Muscle layer of duodenum (tissue), 2 donors: ENCODE measurements around the gene HSD17B3.

Source experiments
- H3K27ac ChIP-seq: one replicate; pipeline ENCODE4 v1.7.0; 2013; ENCODE audit warnings: mild to moderate bottlenecking, low read length
- H3K27me3 ChIP-seq: one replicate; pipeline ENCODE4 v1.7.0; 2013; ENCODE audit warnings: low read depth, mild to moderate bottlenecking, control low read depth, low read length
- H3K36me3 ChIP-seq, 2 donors: one replicate each; pipeline ENCODE4 v1.7.0; 2013; ENCODE audit warnings: low read length in 2 of 2, control low read depth in 1 of 2, mild to moderate bottlenecking in 1 of 2; ENCODE audit not compliant: insufficient read depth in 2 of 2, control insufficient read depth in 1 of 2
- H3K4me1 ChIP-seq, 2 donors: one replicate each; pipeline ENCODE4 v1.7.0; 2013; ENCODE audit warnings: low read length in 2 of 2, mild to moderate bottlenecking in 2 of 2, control low read depth in 1 of 2, moderate library complexity in 1 of 2; ENCODE audit not compliant: insufficient read depth in 2 of 2, control insufficient read depth in 1 of 2
- H3K4me3 ChIP-seq, 2 donors: one replicate each; pipeline ENCODE4 v1.7.0; 2013; ENCODE audit warnings: low read length in 2 of 2, low read depth in 1 of 2, mild to moderate bottlenecking in 1 of 2
- H3K9me3 ChIP-seq, 2 donors: one replicate each; pipeline ENCODE4 v1.7.0; 2013; ENCODE audit warnings: low read length in 2 of 2, control low read depth in 1 of 2, mild to moderate bottlenecking in 1 of 2; ENCODE audit not compliant: control insufficient read depth in 1 of 2
- donor health status: healthy.

Gene HSD17B3

GRCh38 chr9:96305171-96305570, 3.2 kb upstream of the HSD17B3 start:
- Histone ChIP-seq H3K4me3 (no peak overlapping the region), H3K27ac (no peak overlapping the region), H3K4me1 (no peaks in the 10 kb centered on the region), H3K9me3 (no peaks in the 10 kb centered on the region), H3K27me3 (no peaks in the 10 kb centered on the region), H3K36me3 (no peaks in the 10 kb centered on the region)

- no peaks in the 10 kb centered on the region for H3K4me1 ChIP-seq
- H3K27ac ChIP-seq = no peak overlapping the region
- no peaks in the 10 kb centered on the region for H3K9me3 ChIP-seq
- no peaks in the 10 kb centered on the region for H3K36me3 ChIP-seq
- no peak overlapping the region for H3K4me3 ChIP-seq
- no peaks in the 10 kb centered on the region for H3K27me3 ChIP-seq
Measured at GRCh38 chr9:96304230-96304629, 2.3 kb upstream of the HSD17B3 start.

DNA sequence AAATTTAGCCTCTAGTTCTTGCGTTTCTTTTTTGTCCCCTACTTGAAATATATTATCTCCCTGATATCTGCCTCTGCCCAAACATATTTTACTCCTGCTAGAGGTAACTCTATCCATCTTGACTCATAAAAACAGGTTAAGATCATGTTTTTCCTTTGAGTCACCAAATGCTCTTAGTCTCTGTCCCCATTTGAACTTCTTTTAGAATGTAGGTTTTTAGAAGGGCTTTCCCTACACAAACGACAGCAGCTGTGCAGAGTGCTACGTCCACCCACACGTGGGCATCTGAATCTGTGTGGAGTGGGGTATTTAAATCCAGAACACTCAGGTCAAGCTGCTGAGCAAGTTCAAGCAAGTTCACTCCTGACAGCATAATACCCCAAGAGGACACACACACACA, 2.2 kb downstream of the HSD17B3 start:
- Histone ChIP-seq H3K27ac (no peak overlapping the region), H3K9me3 (no peaks in the 10 kb centered on the region), H3K27me3 (no peaks in the 10 kb centered on the region), H3K4me1 (no peaks in the 10 kb centered on the region), H3K4me3 (no peak overlapping the region), H3K36me3 (no peaks in the 10 kb centered on the region)

DNA sequence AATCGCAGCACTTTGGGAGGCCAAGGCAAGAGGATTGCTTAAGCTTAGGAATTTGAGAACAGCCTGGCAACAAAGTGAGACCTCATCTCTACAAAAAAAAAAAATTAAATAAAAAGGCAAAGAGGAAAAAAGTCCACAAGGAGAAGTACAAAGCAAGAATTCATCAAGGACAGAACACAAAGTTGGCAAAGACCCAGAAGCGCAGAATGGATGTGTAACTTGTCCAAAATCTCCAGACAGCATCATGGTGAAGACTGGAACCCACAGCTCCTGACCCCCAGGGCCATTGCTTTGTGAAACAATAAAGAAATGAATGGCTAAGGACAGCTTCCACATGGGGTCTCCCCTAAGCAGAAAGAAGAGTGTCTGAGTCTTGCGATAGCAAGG, 7.8 kb downstream of the HSD17B3 start:
- no peaks in the 10 kb centered on the region for H3K9me3 ChIP-seq
- no peaks in the 10 kb centered on the region for H3K27me3 ChIP-seq
- H3K4me1 ChIP-seq = no peaks in the 10 kb centered on the region
- H3K36me3 ChIP-seq = no peaks in the 10 kb centered on the region
- H3K27ac ChIP-seq = no peak overlapping the region
- H3K4me3 ChIP-seq = no peak overlapping the region

GRCh38 chr9:96293498-96294158, 8.3 kb downstream of the HSD17B3 start:
- H3K4me3 ChIP-seq = no peak overlapping the region
- H3K27ac ChIP-seq = no peak overlapping the region
- no peaks in the 10 kb centered on the region for H3K27me3 ChIP-seq
- no peaks in the 10 kb centered on the region for H3K4me1 ChIP-seq
- H3K36me3 ChIP-seq = no peaks in the 10 kb centered on the region
- no peaks in the 10 kb centered on the region for H3K9me3 ChIP-seq

DNA sequence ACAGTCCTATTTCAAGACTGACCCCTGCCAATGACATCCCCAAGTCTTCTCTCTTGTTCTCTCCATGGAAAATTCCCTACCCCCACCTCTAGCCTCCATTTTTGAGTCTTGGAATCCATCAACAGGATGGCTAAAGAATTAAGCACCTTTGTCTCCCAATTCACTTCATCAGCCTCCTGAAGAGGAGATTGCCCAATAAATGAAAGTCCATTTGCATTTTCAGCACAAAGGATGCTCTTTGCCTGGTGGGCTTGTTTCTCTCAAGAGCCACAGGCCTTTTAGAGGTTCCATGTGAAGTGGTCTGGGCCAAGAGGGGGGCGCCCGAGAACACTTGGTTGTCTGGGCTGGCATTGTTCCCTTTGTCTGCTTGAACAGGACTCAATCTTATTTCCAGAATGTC, 12.6 kb downstream of the HSD17B3 start:
- H3K36me3 ChIP-seq = no peaks in the 10 kb centered on the region
- no peaks in the 10 kb centered on the region for H3K9me3 ChIP-seq
- H3K4me1 ChIP-seq = no peaks in the 10 kb centered on the region
- no peak overlapping the region for H3K4me3 ChIP-seq
- no peaks in the 10 kb centered on the region for H3K27me3 ChIP-seq
- H3K27ac ChIP-seq = no peak overlapping the region

GRCh38 chr9:96281641-96282040, 20.3 kb downstream of the HSD17B3 start:
- no peak overlapping the region for H3K4me3 ChIP-seq
- no peaks in the 10 kb centered on the region for H3K27me3 ChIP-seq
- no peak overlapping the region for H3K27ac ChIP-seq
- H3K4me1 ChIP-seq = no peaks in the 10 kb centered on the region
- H3K9me3 ChIP-seq = no peaks in the 10 kb centered on the region
- H3K36me3 ChIP-seq = no peaks in the 10 kb centered on the region

DNA sequence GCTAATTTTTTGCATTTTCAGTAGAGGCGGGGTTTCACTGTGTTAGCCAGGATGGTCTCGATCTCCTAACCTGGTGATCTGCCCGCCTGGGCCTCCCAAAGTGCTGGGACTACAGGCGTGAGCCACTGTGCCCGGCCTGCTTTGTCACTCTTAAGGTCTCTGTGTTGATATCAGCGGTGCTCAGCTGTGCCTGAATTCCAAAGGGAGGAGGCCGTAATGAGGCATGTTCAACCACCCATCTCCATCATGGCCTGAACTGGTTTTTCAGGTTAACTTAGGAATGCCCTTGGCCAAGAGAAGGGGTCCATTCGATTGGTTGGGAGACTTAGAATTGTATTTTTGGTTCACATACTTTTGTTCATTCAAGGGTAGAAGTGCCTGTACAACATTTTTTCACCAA, 22.0 kb downstream of the HSD17B3 start:
- H3K4me1 ChIP-seq = no peaks in the 10 kb centered on the region
- H3K36me3 ChIP-seq = no peaks in the 10 kb centered on the region
- no peaks in the 10 kb centered on the region for H3K27me3 ChIP-seq
- no peak overlapping the region for H3K27ac ChIP-seq
- no peak overlapping the region for H3K4me3 ChIP-seq
- peaks cover 1 to 2% of the 10 kb centered on the region in 2 donors for H3K9me3 ChIP-seq

DNA sequence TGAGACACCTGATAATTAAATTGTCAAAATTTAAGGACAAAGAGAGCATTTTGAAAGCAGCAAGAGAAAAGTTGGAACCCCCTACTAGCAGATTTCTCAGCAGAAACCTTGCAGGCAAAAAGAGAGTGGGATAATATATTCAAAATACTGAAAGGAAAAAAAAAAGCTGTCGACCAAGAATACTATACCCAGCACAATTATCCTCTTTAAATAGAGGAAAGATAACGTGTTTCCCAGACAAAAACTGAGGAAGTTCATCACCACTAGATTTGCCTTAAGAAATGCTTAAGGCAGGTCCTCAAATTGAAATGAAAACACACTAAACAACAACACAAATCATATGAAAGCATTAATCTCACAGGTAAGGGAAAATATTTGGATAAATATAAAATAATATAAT, 27.0 kb downstream of the HSD17B3 start:
- Histone ChIP-seq H3K9me3 (peaks cover 7 to 18% of the 10 kb centered on the region in 2 donors), H3K36me3 (no peaks in the 10 kb centered on the region), H3K27ac (no peak overlapping the region), H3K4me3 (peak overlapping the region in 1 of 2 donors; percentile 8), H3K4me1 (no peaks in the 10 kb centered on the region), H3K27me3 (no peaks in the 10 kb centered on the region)

DNA sequence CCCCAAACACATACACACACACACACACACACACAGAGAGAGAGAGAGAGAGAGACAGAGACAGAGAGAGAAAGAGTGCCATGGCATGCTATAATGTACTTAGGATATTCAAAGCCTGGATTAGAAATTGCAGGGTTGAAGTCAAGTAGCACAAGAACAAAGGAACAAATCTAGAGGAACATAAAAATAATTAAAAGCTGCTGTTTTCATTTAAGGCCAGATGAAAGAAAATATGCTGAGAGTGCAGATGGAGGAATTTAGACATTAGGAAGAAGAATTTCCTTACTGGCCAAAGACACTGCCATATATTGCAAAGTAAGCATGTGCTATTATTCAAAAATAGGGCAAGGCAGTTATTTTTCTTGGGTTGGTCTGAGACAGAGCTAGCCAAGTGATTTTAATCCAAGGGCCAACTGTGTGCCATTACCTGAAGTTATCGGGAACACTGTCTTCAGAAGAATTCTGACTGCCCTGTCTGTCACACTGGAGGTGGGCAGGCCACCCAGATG, 31.7 kb downstream of the HSD17B3 start:
- Histone ChIP-seq H3K36me3 (no peaks in the 10 kb centered on the region), H3K4me3 (no peak overlapping the region), H3K4me1 (no peaks in the 10 kb centered on the region)

DNA sequence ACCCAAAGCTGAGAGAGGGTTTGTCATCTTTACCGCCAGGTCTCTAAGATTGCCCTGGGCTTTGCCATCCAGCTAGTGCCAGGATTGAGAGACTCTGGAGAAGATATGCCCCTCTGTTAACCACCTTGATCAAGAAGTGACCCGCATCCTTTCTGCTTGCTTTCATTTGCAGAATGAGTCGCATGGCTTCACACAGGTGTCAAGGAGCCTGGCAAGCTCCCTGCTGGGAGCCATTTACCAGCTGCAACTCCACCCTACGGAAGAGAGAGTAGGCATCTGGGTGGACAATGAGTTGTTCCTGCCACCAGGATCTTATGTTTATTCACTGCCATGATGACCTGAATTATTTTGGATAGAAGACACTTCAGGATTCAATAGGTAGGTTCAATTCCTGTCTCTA, 43.0 kb downstream of the HSD17B3 start:
- Histone ChIP-seq H3K27me3 (no peaks in the 10 kb centered on the region), H3K9me3 (no peaks in the 10 kb centered on the region), H3K4me3 (no peak overlapping the region), H3K4me1 (no peaks in the 10 kb centered on the region), H3K36me3 (no peaks in the 10 kb centered on the region), H3K27ac (no peak overlapping the region)

More for the DNA sequence above, 31.7 kb downstream of the HSD17B3 start:
- no peak overlapping the region for H3K27ac ChIP-seq
- peaks cover 7 to 18% of the 10 kb centered on the region in 2 donors for H3K9me3 ChIP-seq
- no peaks in the 10 kb centered on the region for H3K27me3 ChIP-seq

GRCh38 chr9:96256800-96257199, 45.2 kb downstream of the HSD17B3 start:
- Histone ChIP-seq H3K4me3 (no peak overlapping the region), H3K27me3 (no peaks in the 10 kb centered on the region), H3K9me3 (no peaks in the 10 kb centered on the region), H3K36me3 (no peaks in the 10 kb centered on the region), H3K4me1 (no peaks in the 10 kb centered on the region), H3K27ac (no peak overlapping the region)
